Measurements from ENCODE around the gene TCF7.

Gene TCF7

GRCh38 chr5:134124289-134125038 lies 10.0 kb downstream of the TCF7 start:
- no peak overlapping the region for H3K23ac ChIP-seq (ENCODE audit: low read length)
- WGBS (ENCODE audit: extremely low coverage, insufficient coverage, low lambda C conversion rate): no CpG with 5 or more reads among the region's 8 CpGs
- no peak overlapping the region for H3K18ac ChIP-seq (ENCODE audit: low read length)

GRCh38 chr5:134125039-134126015 lies 10.8 kb downstream of the TCF7 start:
- no peak overlapping the region for H3K4ac ChIP-seq (ENCODE audit: low read depth, low read length)
- H3K18ac ChIP-seq (ENCODE audit: low read length): no peak overlapping the region
- no peak overlapping the region for H2BK120ac ChIP-seq (ENCODE audit: low read depth, low read length)
- no CpG with 5 or more reads among the region's 14 CpGs for WGBS (ENCODE audit: extremely low coverage, insufficient coverage, low lambda C conversion rate)
- no peak overlapping the region for H3K23ac ChIP-seq (ENCODE audit: low read length)
- DNase-seq: no peak
- H3K27me3 ChIP-seq (ENCODE audit: insufficient read depth, low read length, poor library complexity): no peaks in the 10 kb centered on the region
- no peak overlapping the region for H2AK5ac ChIP-seq (ENCODE audit: low read length)
- no peak overlapping the region for H3K4me3 ChIP-seq (ENCODE audit: low read length)
- no peaks in the 10 kb centered on the region for H3K36me3 ChIP-seq (ENCODE audit: control insufficient read depth, insufficient read depth, low read length)
- H3K56ac ChIP-seq (ENCODE audit: low read length): no peak overlapping the region
- H3K79me2 ChIP-seq (ENCODE audit: control insufficient read depth, insufficient read depth, low read length): peaks cover 4% of the 10 kb centered on the region
- no peaks in the 10 kb centered on the region for H3K4me1 ChIP-seq (ENCODE audit: control insufficient read depth, low read depth, low read length)
- H3K9ac ChIP-seq (ENCODE audit: low read length): no peak overlapping the region
- no peak overlapping the region for H3K4me2 ChIP-seq (ENCODE audit: low read length)
- no peak overlapping the region for H2BK5ac ChIP-seq (ENCODE audit: low read length)
- no peak overlapping the region for H4K5ac ChIP-seq (ENCODE audit: low read length)
- H3K79me1 ChIP-seq (ENCODE audit: low read length): peaks cover 23% of the 10 kb centered on the region
- H2BK15ac ChIP-seq (replicated peaks; ENCODE audit: low read depth): no peak overlapping the region
- H4K8ac ChIP-seq (ENCODE audit: low read depth, low read length): no peak overlapping the region
- no peak overlapping the region for H3K27ac ChIP-seq (ENCODE audit: low read depth, low read length)

More at GRCh38 chr5:134124289-134125038, 10.0 kb downstream of the TCF7 start:
- Histone ChIP-seq H3K79me1 (ENCODE audit: low read length) (peaks cover 21% of the 10 kb centered on the region), H3K4me2 (ENCODE audit: low read length) (no peak overlapping the region), H3K4ac (ENCODE audit: low read depth, low read length) (no peak overlapping the region), H3K9ac (ENCODE audit: low read length) (no peak overlapping the region), H2AK5ac (ENCODE audit: low read length) (no peak overlapping the region), H4K5ac (ENCODE audit: low read length) (no peak overlapping the region), H3K4me1 (ENCODE audit: control insufficient read depth, low read depth, low read length) (no peaks in the 10 kb centered on the region), H3K79me2 (ENCODE audit: control insufficient read depth, insufficient read depth, low read length) (peaks cover 2% of the 10 kb centered on the region), H3K36me3 (ENCODE audit: control insufficient read depth, insufficient read depth, low read length) (no peaks in the 10 kb centered on the region), H2BK15ac (replicated peaks; ENCODE audit: low read depth) (no peak overlapping the region), H3K27me3 (ENCODE audit: insufficient read depth, low read length, poor library complexity) (no peaks in the 10 kb centered on the region), H2BK5ac (ENCODE audit: low read length) (no peak overlapping the region), H3K56ac (ENCODE audit: low read length) (peak overlapping the region; percentile 12), H3K4me3 (ENCODE audit: low read length) (no peak overlapping the region), H4K8ac (ENCODE audit: low read depth, low read length) (no peak overlapping the region), H2BK120ac (ENCODE audit: low read depth, low read length) (no peak overlapping the region), H3K27ac (ENCODE audit: low read depth, low read length) (no peak overlapping the region)
- DNase-seq: no peak

GRCh38 chr5:134127376-134127861 lies 12.9 kb downstream of the TCF7 start:
- no CpG with 5 or more reads among the region's 15 CpGs for WGBS (ENCODE audit: extremely low coverage, insufficient coverage, low lambda C conversion rate)
- H3K4me1 ChIP-seq (ENCODE audit: control insufficient read depth, low read depth, low read length): no peaks in the 10 kb centered on the region
- H2BK120ac ChIP-seq (ENCODE audit: low read depth, low read length): no peak overlapping the region
- no peak overlapping the region for H3K9ac ChIP-seq (ENCODE audit: low read length)
- H3K27me3 ChIP-seq (ENCODE audit: insufficient read depth, low read length, poor library complexity): no peaks in the 10 kb centered on the region
- no peak overlapping the region for H4K8ac ChIP-seq (ENCODE audit: low read depth, low read length)
- H2AK5ac ChIP-seq (ENCODE audit: low read length): no peak overlapping the region
- DNase-seq: no peak
- no peak overlapping the region for H3K4ac ChIP-seq (ENCODE audit: low read depth, low read length)
- H3K79me2 ChIP-seq (ENCODE audit: control insufficient read depth, insufficient read depth, low read length): peaks cover 4% of the 10 kb centered on the region
- no peak overlapping the region for H3K4me2 ChIP-seq (ENCODE audit: low read length)
- no peak overlapping the region for H4K5ac ChIP-seq (ENCODE audit: low read length)
- H3K79me1 ChIP-seq (ENCODE audit: low read length): peaks cover 28% of the 10 kb centered on the region
- no peak overlapping the region for H3K23ac ChIP-seq (ENCODE audit: low read length)
- H3K36me3 ChIP-seq (ENCODE audit: control insufficient read depth, insufficient read depth, low read length): no peaks in the 10 kb centered on the region
- H2BK5ac ChIP-seq (ENCODE audit: low read length): no peak overlapping the region
- no peak overlapping the region for H3K18ac ChIP-seq (ENCODE audit: low read length)
- no peak overlapping the region for H3K56ac ChIP-seq (ENCODE audit: low read length)
- H2BK15ac ChIP-seq (replicated peaks; ENCODE audit: low read depth): no peak overlapping the region
- no peak overlapping the region for H3K4me3 ChIP-seq (ENCODE audit: low read length)
- H3K27ac ChIP-seq (ENCODE audit: low read depth, low read length): no peak overlapping the region

GRCh38 chr5:134127988-134128647 lies 13.6 kb downstream of the TCF7 start:
- DNase-seq: no peak
- no peak overlapping the region for H3K4me3 ChIP-seq (ENCODE audit: low read length)
- no peak overlapping the region for H3K27ac ChIP-seq (ENCODE audit: low read depth, low read length)
- no peaks in the 10 kb centered on the region for H3K4me1 ChIP-seq (ENCODE audit: control insufficient read depth, low read depth, low read length)
- H3K18ac ChIP-seq (ENCODE audit: low read length): no peak overlapping the region
- no peak overlapping the region for H4K8ac ChIP-seq (ENCODE audit: low read depth, low read length)
- H2BK120ac ChIP-seq (ENCODE audit: low read depth, low read length): no peak overlapping the region
- no peak overlapping the region for H3K4ac ChIP-seq (ENCODE audit: low read depth, low read length)
- H3K36me3 ChIP-seq (ENCODE audit: control insufficient read depth, insufficient read depth, low read length): no peaks in the 10 kb centered on the region
- H3K79me1 ChIP-seq (ENCODE audit: low read length): peaks cover 26% of the 10 kb centered on the region
- H3K4me2 ChIP-seq (ENCODE audit: low read length): no peak overlapping the region
- WGBS (ENCODE audit: extremely low coverage, insufficient coverage, low lambda C conversion rate): no CpG with 5 or more reads among the region's 18 CpGs
- no peak overlapping the region for H3K56ac ChIP-seq (ENCODE audit: low read length)
- no peak overlapping the region for H4K5ac ChIP-seq (ENCODE audit: low read length)
- peaks cover 5% of the 10 kb centered on the region for H3K79me2 ChIP-seq (ENCODE audit: control insufficient read depth, insufficient read depth, low read length)
- H2BK5ac ChIP-seq (ENCODE audit: low read length): no peak overlapping the region
- no peak overlapping the region for H2AK5ac ChIP-seq (ENCODE audit: low read length)
- no peaks in the 10 kb centered on the region for H3K27me3 ChIP-seq (ENCODE audit: insufficient read depth, low read length, poor library complexity)
- no peak overlapping the region for H2BK15ac ChIP-seq (replicated peaks; ENCODE audit: low read depth)
- no peak overlapping the region for H3K23ac ChIP-seq (ENCODE audit: low read length)
- no peak overlapping the region for H3K9ac ChIP-seq (ENCODE audit: low read length)

GRCh38 chr5:134128648-134128995 lies 14.1 kb downstream of the TCF7 start:
- Histone ChIP-seq H4K8ac (ENCODE audit: low read depth, low read length) (no peak overlapping the region), H3K79me2 (ENCODE audit: control insufficient read depth, insufficient read depth, low read length) (peaks cover 6% of the 10 kb centered on the region), H3K23ac (ENCODE audit: low read length) (no peak overlapping the region), H2BK15ac (replicated peaks; ENCODE audit: low read depth) (no peak overlapping the region), H3K36me3 (ENCODE audit: control insufficient read depth, insufficient read depth, low read length) (no peaks in the 10 kb centered on the region), H3K18ac (ENCODE audit: low read length) (no peak overlapping the region), H3K79me1 (ENCODE audit: low read length) (peaks cover 25% of the 10 kb centered on the region), H3K27ac (ENCODE audit: low read depth, low read length) (no peak overlapping the region), H2BK5ac (ENCODE audit: low read length) (no peak overlapping the region), H3K27me3 (ENCODE audit: insufficient read depth, low read length, poor library complexity) (no peaks in the 10 kb centered on the region), H2BK120ac (ENCODE audit: low read depth, low read length) (no peak overlapping the region), H3K4me3 (ENCODE audit: low read length) (no peak overlapping the region), H3K4me2 (ENCODE audit: low read length) (no peak overlapping the region), H2AK5ac (ENCODE audit: low read length) (no peak overlapping the region), H3K56ac (ENCODE audit: low read length) (no peak overlapping the region), H4K5ac (ENCODE audit: low read length) (no peak overlapping the region), H3K4me1 (ENCODE audit: control insufficient read depth, low read depth, low read length) (no peaks in the 10 kb centered on the region), H3K4ac (ENCODE audit: low read depth, low read length) (no peak overlapping the region), H3K9ac (ENCODE audit: low read length) (no peak overlapping the region)
- DNase-seq: no peak
- no CpG with 5 or more reads among the region's 5 CpGs for WGBS (ENCODE audit: extremely low coverage, insufficient coverage, low lambda C conversion rate)
